Measurements from ENCODE around the gene KIAA0232. TPM values are rescaled to one million over a fixed set of nuclear protein-coding genes. Genes with fewer than 3 reads are reported as not detected.

KIAA0232 gene
- total RNA-seq, 4 donors from 2014 or later: 19.2 to 52.1 (median 24.6) TPM

DNA sequence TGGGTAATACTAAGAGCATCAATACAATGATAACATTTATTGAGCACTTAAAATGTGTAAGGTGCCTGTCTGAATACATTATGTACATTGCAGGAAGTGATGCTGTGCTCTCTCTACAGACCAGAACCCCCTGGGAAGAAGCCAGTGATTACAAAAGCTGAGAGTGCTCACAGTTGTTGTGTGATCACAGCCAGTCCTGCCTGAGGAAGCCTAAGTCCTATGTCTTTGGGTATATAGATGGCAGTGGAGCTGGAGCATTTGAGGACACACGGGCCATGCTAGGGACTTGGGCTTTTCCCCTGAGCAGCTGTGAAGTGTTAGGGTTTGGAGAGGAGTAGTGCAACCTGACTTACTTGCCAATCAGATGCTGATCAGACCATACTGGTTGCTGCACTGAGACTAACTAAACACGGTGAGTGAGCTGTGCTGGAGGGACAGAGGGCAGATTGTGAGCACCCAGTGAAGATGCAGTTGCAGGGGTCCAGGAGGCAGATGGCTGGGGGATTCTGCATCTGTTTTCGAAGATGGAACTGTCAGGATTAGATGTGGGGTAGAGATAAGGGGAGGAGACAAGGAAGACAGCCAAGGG lies 66.3 kb downstream of the KIAA0232 start:
- DNase-seq (ENCODE audit: low spot score in 2 of 2): no peak
- WGBS, 2 donors: 89 to 92% methylated on average over 3 of the region's 3 CpGs
- H3K4me3 ChIP-seq (ENCODE audit: low read depth, poor library complexity, severe bottlenecking): no peak overlapping the region
- TF ChIP-seq CTCF (IDR thresholded peaks at IDR 0.05) (no peak), POLR2A (IDR thresholded peaks at IDR 0.05) (no peak)
- intact Hi-C loops (cut with DNase I; ENCODE audit: low total_unique reads): no loop called here

DNA sequence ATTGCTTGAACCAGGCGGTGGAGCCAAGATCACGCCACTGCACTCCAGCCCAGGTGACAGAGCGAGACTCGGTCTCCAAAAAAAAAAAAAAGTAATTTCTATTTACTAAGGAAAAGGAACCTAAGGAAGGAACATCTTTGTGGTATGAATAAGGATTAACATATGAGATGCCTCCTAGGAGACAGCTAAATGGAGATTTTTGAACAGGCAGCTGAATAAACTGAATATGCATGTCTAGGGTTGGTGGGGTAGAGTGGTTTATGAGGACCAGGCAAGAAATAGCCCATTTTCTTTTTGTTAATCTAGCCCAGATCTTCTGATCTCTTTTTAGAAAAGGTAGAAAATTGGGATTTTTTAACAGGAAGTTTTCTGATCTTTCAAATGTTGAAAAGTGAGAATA lies 67.2 kb downstream of the KIAA0232 start:
- no peak for DNase-seq (ENCODE audit: low spot score in 2 of 2)
- 95 to 97% methylated on average over 4 of the region's 4 CpGs for WGBS, 2 donors
- TF ChIP-seq CTCF (IDR thresholded peaks at IDR 0.05): no peak
- no peak for TF ChIP-seq POLR2A (IDR thresholded peaks at IDR 0.05)
- H3K4me3 ChIP-seq (ENCODE audit: low read depth, poor library complexity, severe bottlenecking): no peak overlapping the region
- intact Hi-C loops (cut with DNase I; ENCODE audit: low total_unique reads): no loop called here

DNA sequence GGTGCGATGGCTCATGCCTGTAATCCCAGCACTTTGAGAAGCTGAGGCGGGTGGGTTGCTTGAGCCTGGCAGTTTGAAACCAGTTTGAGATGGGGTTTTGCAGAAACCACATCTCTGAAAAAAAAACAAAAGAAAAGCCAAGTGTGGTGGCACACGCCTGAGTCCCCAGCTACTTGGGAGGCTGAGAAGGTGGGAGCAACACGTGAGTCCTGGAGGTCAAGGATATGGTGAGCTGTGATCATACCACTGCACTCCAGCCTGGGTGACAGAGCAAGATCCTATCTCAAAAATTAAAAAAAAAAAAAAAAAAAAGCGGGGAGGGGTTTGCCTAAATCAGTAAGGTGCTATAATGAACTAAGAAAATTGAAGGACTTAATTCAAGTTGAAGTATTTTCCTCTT lies 68.9 kb downstream of the KIAA0232 start:
- intact Hi-C loops (cut with DNase I; ENCODE audit: low total_unique reads): no loop called here
- no peak overlapping the region for H3K4me3 ChIP-seq (ENCODE audit: low read depth, poor library complexity, severe bottlenecking)
- no peak for TF ChIP-seq CTCF (IDR thresholded peaks at IDR 0.05)
- no peak for TF ChIP-seq POLR2A (IDR thresholded peaks at IDR 0.05)
- no peak for DNase-seq (ENCODE audit: low spot score in 2 of 2)
- 88 to 99% methylated on average over 5 of the region's 5 CpGs for WGBS, 2 donors

GRCh38 chr4:6851962-6852361 lies 69.4 kb downstream of the KIAA0232 start:
- TF ChIP-seq POLR2A (IDR thresholded peaks at IDR 0.05) (no peak), CTCF (IDR thresholded peaks at IDR 0.05) (no peak)
- DNase-seq (ENCODE audit: low spot score in 2 of 2): no peak
- no peak overlapping the region for H3K4me3 ChIP-seq (ENCODE audit: low read depth, poor library complexity, severe bottlenecking)
- 86 to 87% methylated on average over 2 of the region's 2 CpGs for WGBS, 2 donors
- intact Hi-C loops (cut with DNase I; ENCODE audit: low total_unique reads): no loop called here

- intact Hi-C loops (cut with DNase I; ENCODE audit: low total_unique reads): no loop called here
- no peak for TF ChIP-seq CTCF (IDR thresholded peaks at IDR 0.05)
- TF ChIP-seq POLR2A (IDR thresholded peaks at IDR 0.05): no peak
- no peak for DNase-seq (ENCODE audit: low spot score in 2 of 2)
- no peak overlapping the region for H3K4me3 ChIP-seq (ENCODE audit: low read depth, poor library complexity, severe bottlenecking)
- WGBS, 2 donors: 0% methylated on average over 1 of the region's 1 CpG
Measured at GRCh38 chr4:6852582-6852981, 70.1 kb downstream of the KIAA0232 start.

- WGBS, 2 donors: 86 to 87% methylated on average over 7 of the region's 7 CpGs
- intact Hi-C loops (cut with DNase I; ENCODE audit: low total_unique reads): no loop called here
- DNase-seq (ENCODE audit: low spot score in 2 of 2): no peak
- TF ChIP-seq CTCF (IDR thresholded peaks at IDR 0.05): no peak
- TF ChIP-seq POLR2A (IDR thresholded peaks at IDR 0.05): no peak
- H3K4me3 ChIP-seq (ENCODE audit: low read depth, poor library complexity, severe bottlenecking): no peak overlapping the region
Measured at GRCh38 chr4:6854098-6854744, 71.7 kb downstream of the KIAA0232 start.
